A673 (cell line): ENCODE data around the gene GRN.

ENCODE experiments used
- EZH2 ChIP-seq: fragments of 200-600 bp; sonication (generic); IDR thresholded peaks from 2 replicates; pipeline ENCODE4 v1.6.1; 2017; ENCODE audit warnings: borderline replicate concordance, low read depth, mild to moderate bottlenecking, mixed read lengths, antibody characterized with exemption, low read length; ENCODE audit not compliant: poor library complexity, severe bottlenecking
- TF ChIP-seq, protein P1 (sequence below): fragments of 300-800, 200-600 bp; sonication (generic); conservative IDR thresholded peaks from 2 replicates; pipeline ENCODE4 v1.5.1; 2017; ENCODE audit warnings: low read depth, mild to moderate bottlenecking, antibody characterized with exemption, low read length, moderate library complexity, mixed read lengths

DNA sequence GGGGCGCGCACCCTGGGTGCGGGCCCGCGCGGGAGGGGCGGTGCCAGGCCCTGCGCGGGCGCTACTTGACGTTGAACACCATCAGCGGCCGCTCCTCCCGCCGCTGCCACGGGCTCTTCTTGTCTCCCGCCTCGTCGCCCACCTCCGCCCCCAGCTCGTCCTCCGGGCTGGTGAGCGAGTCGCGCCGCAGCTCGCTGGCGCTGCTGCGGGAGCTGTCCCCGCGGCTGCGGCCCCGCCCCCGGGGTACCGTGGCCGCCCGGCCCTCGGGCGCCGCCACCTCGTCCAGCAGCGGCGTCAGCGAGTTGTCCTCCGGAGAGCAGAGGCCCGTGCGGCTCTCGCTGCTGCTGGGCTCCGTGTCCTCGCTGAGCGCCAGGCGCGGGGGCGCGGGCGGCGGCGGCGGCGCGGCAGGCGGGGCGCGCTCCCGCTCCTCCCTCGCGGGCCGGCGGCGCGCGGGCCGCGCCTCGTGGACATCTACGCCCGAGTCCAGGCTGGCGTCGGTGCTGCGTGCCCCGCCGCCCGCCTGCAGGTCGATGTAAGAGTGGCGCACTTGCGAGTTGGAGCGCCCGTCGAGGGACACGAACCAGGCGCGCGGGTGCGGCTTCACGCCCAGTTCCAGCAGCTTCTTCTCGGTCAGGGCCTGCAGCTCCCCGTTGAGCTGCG is 8.7 kb downstream of the GRN start:
- TF ChIP-seq, protein P1, sequence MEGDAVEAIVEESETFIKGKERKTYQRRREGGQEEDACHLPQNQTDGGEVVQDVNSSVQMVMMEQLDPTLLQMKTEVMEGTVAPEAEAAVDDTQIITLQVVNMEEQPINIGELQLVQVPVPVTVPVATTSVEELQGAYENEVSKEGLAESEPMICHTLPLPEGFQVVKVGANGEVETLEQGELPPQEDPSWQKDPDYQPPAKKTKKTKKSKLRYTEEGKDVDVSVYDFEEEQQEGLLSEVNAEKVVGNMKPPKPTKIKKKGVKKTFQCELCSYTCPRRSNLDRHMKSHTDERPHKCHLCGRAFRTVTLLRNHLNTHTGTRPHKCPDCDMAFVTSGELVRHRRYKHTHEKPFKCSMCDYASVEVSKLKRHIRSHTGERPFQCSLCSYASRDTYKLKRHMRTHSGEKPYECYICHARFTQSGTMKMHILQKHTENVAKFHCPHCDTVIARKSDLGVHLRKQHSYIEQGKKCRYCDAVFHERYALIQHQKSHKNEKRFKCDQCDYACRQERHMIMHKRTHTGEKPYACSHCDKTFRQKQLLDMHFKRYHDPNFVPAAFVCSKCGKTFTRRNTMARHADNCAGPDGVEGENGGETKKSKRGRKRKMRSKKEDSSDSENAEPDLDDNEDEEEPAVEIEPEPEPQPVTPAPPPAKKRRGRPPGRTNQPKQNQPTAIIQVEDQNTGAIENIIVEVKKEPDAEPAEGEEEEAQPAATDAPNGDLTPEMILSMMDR, result no peak
- no peak for TF ChIP-seq EZH2
